ENCODE measurements around the gene HCN1.

GRCh38 chr5:45383985-45384384 is 312.2 kb downstream of the HCN1 start:
- TF ChIP-seq, protein P1, sequence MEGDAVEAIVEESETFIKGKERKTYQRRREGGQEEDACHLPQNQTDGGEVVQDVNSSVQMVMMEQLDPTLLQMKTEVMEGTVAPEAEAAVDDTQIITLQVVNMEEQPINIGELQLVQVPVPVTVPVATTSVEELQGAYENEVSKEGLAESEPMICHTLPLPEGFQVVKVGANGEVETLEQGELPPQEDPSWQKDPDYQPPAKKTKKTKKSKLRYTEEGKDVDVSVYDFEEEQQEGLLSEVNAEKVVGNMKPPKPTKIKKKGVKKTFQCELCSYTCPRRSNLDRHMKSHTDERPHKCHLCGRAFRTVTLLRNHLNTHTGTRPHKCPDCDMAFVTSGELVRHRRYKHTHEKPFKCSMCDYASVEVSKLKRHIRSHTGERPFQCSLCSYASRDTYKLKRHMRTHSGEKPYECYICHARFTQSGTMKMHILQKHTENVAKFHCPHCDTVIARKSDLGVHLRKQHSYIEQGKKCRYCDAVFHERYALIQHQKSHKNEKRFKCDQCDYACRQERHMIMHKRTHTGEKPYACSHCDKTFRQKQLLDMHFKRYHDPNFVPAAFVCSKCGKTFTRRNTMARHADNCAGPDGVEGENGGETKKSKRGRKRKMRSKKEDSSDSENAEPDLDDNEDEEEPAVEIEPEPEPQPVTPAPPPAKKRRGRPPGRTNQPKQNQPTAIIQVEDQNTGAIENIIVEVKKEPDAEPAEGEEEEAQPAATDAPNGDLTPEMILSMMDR (IDR thresholded peaks at IDR 0.05) = no peak
- TF ChIP-seq POLR2A (IDR thresholded peaks at IDR 0.05) = no peak
